Astrocyte of the cerebellum (primary cell): ENCODE results near the gene ITPK1.

Experiments
- DNase-seq: peaks from one replicate; pipeline ENCODE4 v3.0.0-alpha.2; 2011; ENCODE audit warnings: low read depth
- H3K4me3 ChIP-seq: 2 replicates; pipeline ENCODE4 v1.5.1; 2011; ENCODE audit warnings: mild to moderate bottlenecking, low read depth, low read length, moderate library complexity
- CTCF ChIP-seq: IDR thresholded peaks from 2 replicates; pipeline ENCODE4 v1.5.1; 2012; ENCODE audit warnings: low read length, low read depth, moderate library complexity, mild to moderate bottlenecking; ENCODE audit errors: missing control alignments
- in situ Hi-C: cut with HindIII; loops from 2 replicates; pipeline ENCODE4 v1.10.0; 2017; ENCODE audit warnings: low sequenced_read_pairs

Gene ITPK1

GRCh38 chr14:92940543-92940942 is 175.2 kb downstream of the ITPK1 start:
- no peak for TF ChIP-seq CTCF
- in situ Hi-C loops: loop anchor here (5.0 kb wide), 1 partner anchor 107 kb away; no protein-coding TSS in a partner anchor
- DNase-seq: no peak
- H3K4me3 ChIP-seq: no peak overlapping the region

GRCh38 chr14:92939699-92940098 is 176.0 kb downstream of the ITPK1 start:
- DNase-seq: no peak
- TF ChIP-seq CTCF: no peak
- in situ Hi-C loops: loop anchor here (5.0 kb wide), 1 partner anchor 108 kb away; no protein-coding TSS in a partner anchor
- no peak overlapping the region for H3K4me3 ChIP-seq

GRCh38 chr14:92938890-92939671 is 176.6 kb downstream of the ITPK1 start:
- in situ Hi-C loops: no loop called here
- H3K4me3 ChIP-seq: no peak overlapping the region
- no peak for TF ChIP-seq CTCF
- no peak for DNase-seq

GRCh38 chr14:92938235-92938875 is 177.4 kb downstream of the ITPK1 start:
- in situ Hi-C loops: no loop called here
- DNase-seq: no peak
- no peak for TF ChIP-seq CTCF
- H3K4me3 ChIP-seq: no peak overlapping the region

GRCh38 chr14:92937051-92937937 is 178.4 kb downstream of the ITPK1 start:
- H3K4me3 ChIP-seq: no peak overlapping the region
- TF ChIP-seq CTCF: no peak
- in situ Hi-C loops: no loop called here
- DNase-seq: no peak

GRCh38 chr14:92936085-92936484 is 179.6 kb downstream of the ITPK1 start:
- in situ Hi-C loops: no loop called here
- DNase-seq: no peak
- no peak for TF ChIP-seq CTCF
- H3K4me3 ChIP-seq: no peak overlapping the region
